GM21576 (cell line): ENCODE data around the gene ATP2B1.

Source experiments
- ATAC-seq: cut with Tn5 transposase; IDR thresholded peaks from one replicate; pipeline ENCODE4 v1.9.1; 2021; ENCODE audit warnings: mild to moderate bottlenecking, moderate library complexity; ENCODE audit not compliant: unreplicated experiment

Gene ATP2B1

GRCh38 chr12:89603678-89604077 is 105.0 kb downstream of the ATP2B1 start:
- no peak for ATAC-seq

- ATAC-seq = peak; percentile 62
Measured at GRCh38 chr12:89597770-89598169, 110.9 kb downstream of the ATP2B1 start.

- no peak for ATAC-seq
Measured at GRCh38 chr12:89597210-89597609, 111.4 kb downstream of the ATP2B1 start.

- ATAC-seq = no peak
Measured at GRCh38 chr12:89593873-89594272, 114.8 kb downstream of the ATP2B1 start.

GRCh38 chr12:89593233-89593632 is 115.4 kb downstream of the ATP2B1 start:
- ATAC-seq = no peak

- no peak for ATAC-seq
Measured at GRCh38 chr12:89589753-89590152, 118.9 kb downstream of the ATP2B1 start.

- no peak for ATAC-seq
Measured at GRCh38 chr12:89578499-89578898, 130.1 kb downstream of the ATP2B1 start.

GRCh38 chr12:89576572-89577220 is 131.9 kb downstream of the ATP2B1 start:
- no peak for ATAC-seq

- ATAC-seq = no peak
Measured at GRCh38 chr12:89575374-89575773, 133.3 kb downstream of the ATP2B1 start.

GRCh38 chr12:89574736-89575208 is 133.9 kb downstream of the ATP2B1 start:
- no peak for ATAC-seq

- no peak for ATAC-seq
Measured at GRCh38 chr12:89573051-89573810, 135.4 kb downstream of the ATP2B1 start.

GRCh38 chr12:89571491-89572195 is 137.0 kb downstream of the ATP2B1 start:
- no peak for ATAC-seq

GRCh38 chr12:89568484-89568883 is 140.2 kb downstream of the ATP2B1 start:
- ATAC-seq = no peak

GRCh38 chr12:89567691-89568239 is 140.9 kb downstream of the ATP2B1 start:
- ATAC-seq = no peak

- no peak for ATAC-seq
Measured at GRCh38 chr12:89566615-89567014, 142.0 kb downstream of the ATP2B1 start.

GRCh38 chr12:89565002-89565401 is 143.6 kb downstream of the ATP2B1 start:
- ATAC-seq = no peak

GRCh38 chr12:89559753-89560152 is 148.9 kb downstream of the ATP2B1 start:
- ATAC-seq = no peak

GRCh38 chr12:89556976-89557375 is 151.7 kb downstream of the ATP2B1 start:
- no peak for ATAC-seq

- no peak for ATAC-seq
Measured at GRCh38 chr12:89552376-89552775, 156.3 kb downstream of the ATP2B1 start.

- ATAC-seq = no peak
Measured at GRCh38 chr12:89551747-89552146, 156.9 kb downstream of the ATP2B1 start.

GRCh38 chr12:89547101-89547500 is 161.5 kb downstream of the ATP2B1 start:
- no peak for ATAC-seq
